HPDE6-E6E7 (cell line): ENCODE results near the gene DAPK1.

Experiments
- DNase-seq: peaks from one replicate; pipeline ENCODE4 v3.0.0; 2011; ENCODE audit warnings: missing footprints; ENCODE audit errors: extremely low spot score

The DAPK1 gene

DNA sequence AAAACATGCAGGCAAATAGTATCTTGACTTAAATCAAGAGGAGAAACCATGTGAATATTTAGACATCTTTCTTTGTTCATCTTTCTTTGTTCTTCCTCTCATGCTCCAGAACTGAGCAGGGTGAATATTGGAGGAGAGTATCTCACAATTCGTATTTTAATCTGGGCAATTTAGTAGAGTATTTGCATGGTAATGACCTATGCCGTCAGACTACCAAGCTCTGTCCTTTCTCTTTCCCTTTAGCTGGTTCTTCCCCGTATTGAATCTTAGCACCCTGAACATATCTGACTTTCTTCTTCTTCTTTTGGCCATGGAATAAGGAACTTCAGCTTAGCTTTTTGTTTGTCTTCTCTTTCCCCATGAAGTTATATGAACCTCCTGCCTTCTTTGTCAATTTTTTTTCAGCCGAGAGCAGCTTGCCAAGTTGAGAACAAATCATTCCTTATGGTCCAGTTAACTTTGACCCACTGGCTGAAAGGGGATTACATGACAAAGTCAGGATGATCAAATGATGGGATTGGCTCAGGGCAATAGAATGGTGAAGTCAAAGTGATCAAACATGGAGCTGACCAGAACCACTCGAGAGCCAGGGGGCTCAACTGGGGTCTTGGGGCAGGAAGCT, 95.8 kb downstream of the DAPK1 start:
- DNase-seq: no peak

DNA sequence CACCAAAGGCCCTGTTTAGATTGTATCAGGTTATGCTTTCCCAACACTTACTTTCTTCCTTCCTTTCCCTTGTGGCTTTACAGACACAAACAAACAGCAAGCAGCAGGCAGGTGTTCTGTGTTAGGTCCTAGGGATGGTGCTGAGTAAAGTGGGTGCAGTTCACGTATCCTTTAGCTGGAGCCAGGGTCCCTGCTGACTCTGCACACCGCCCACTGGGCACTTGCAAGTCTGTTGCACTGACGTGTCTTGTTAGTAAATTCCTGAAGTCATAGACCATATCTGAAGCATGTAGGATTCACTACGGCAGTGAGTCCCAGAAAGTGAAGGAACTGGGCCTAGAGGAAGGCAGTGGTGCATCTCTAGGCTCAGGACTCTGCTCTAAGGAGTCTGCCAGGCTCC, 96.5 kb downstream of the DAPK1 start:
- DNase-seq: no peak

DNA sequence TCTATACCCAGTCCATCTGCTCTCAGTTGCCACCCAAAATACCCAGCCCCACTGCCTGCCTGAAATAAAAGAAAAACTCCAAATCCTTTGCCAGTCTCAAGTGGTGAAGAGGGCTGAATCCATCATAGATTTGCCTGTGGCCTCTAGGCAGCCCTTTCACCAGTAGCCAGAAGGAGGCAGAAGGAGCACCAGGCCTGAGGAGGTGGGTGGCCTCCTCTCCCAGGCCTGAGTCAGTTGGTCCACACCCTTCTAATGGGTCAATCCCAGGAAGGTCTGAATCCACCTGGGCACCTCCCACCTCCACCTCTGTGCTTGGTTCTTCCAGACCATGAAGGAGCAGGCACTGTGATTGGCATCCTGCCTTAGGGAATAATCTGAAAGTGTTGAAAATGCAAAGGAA, 97.0 kb downstream of the DAPK1 start:
- no peak for DNase-seq

DNA sequence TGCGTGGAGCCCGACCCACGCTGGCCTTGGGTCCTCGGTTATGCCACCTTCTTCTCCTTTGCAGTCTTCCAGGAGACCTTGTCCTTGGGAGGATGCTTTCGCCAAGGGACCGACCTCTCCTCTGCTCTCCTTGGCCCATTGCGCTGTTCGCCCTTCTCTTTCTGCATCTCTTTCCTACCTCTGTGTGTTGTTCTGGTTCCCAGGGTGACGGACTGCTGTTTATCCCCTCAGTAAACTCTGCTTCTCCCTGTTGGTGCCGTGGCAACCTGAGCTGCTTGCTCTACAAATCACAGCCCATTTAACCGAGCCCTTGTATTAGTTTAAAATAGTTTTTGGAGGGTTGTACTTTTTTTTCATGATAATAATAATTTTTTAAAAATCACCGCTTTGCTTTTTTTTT, 97.9 kb downstream of the DAPK1 start:
- no peak for DNase-seq

DNA sequence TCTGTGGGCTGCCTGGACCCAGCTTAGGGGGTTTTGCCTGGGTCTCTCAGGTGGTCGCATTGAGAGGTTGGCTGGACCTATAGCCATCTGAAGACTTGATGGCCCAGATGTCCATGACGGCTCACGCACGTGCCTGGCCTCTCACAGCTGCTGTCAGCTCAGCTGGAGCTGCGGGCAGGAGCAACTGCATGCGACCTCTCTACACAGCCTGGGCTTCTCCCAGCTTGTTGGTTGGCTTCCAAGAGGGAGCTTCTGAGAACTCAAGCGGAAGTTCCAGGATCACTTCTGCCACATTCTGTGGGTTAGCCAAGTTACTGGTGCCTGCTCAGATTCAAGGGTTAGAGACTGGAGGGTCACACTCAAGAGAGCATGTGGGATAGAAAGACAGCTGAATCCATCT, 99.2 kb downstream of the DAPK1 start:
- no peak for DNase-seq

DNA sequence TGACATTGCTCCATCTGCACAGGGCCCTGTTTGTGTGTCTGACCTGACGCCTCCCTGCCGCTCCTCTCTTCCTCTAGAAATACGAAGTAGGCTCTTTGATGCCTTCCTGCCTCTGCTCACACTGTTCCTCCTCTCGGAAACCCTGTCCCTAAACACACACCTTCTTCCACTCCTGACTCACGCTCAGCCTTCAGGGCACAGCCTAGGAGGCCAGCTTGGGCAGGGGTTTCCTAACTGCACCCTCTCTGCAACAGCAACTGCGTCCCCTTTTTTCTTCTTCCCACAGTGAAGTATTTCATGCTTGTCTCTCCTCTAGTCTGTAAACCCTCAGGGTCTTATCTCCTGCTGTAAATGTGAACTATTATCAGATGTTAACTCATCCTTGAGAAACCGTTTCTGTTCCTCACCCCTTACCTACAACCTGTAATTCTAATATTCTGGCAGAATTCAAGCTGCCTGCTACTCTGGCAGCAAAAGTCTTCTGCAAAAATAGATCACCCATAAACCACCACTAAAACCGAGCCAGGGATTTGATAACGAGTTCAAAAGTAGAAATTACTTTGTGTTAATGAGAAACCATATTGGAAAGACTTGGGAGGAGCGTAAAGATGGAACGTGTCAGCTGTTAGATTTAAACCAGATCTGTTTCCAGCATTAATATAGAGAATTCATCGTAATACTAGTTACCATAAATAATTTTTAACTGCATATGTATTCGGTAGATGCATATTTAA, 100.2 kb downstream of the DAPK1 start:
- no peak for DNase-seq

DNA sequence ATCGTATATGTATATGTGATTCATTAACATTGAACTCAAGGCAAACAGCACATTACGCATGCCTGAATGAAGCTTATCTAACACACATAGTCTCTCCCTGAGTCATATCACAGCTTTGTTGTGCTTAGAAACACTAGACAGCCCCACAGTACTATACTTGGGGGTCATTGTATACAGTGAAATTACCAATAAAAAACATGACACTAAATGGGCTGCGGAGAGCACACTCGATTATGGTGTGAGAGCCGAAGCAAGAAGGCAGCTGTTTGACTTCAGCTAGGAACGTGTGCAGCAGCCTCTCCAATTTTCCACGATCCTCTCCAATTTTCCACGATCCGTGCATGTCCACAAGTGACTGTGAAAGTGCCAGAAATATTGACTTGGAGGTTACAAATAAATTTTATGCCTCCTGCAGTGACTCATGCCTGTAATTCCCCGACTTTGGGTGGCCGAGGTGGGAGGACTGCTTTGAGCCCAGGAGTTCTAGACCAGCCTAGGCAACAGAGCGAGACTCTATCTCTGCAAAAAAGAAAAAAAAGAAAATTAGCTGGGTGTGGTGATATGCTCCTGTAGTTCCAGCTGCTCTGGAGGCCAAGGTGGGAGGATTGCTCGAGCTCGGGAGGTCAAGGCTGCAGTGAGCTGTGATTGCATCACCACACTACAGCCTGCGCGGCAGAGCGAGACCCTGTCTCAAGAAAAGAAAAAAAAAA, 102.4 kb downstream of the DAPK1 start:
- DNase-seq: no peak

DNA sequence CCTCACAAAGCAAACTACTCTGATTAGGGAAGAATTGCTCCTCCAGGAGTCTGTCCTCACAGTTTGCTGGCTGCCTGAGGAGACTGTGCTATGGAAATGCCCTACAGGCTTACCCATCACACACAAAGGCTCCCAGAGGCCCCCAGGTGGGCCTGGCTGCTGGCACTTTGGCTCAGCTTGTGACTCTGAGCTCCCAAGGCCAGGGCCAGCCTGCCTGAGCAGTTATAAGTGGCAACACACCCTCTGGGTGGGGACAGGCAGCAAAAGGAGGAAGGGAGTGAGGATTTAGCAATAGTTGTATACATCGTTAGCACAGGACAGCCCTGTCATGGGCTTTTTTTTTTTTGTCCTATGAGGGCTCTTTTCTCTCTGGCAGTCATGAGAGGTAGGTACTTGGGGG, 103.5 kb downstream of the DAPK1 start:
- DNase-seq: no peak

DNA sequence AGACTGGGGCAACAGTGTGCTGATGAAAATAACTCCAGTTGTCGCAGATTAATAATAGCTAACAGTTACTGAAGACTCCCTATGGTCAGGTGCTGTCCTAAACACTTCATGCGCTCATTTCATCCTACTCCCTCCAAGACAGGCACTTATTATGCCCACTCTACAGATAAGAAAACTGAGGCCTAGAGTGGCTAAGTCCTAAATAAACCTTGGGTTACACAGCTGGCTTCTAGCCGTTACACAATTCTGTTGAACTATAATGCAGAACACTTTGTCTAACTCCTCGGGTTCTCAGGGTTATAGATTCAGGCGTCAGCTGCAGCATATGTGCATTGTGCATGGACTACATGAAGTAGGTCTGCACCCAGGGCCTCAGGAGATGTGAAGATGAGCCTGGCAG, 103.9 kb downstream of the DAPK1 start:
- DNase-seq: no peak

DNA sequence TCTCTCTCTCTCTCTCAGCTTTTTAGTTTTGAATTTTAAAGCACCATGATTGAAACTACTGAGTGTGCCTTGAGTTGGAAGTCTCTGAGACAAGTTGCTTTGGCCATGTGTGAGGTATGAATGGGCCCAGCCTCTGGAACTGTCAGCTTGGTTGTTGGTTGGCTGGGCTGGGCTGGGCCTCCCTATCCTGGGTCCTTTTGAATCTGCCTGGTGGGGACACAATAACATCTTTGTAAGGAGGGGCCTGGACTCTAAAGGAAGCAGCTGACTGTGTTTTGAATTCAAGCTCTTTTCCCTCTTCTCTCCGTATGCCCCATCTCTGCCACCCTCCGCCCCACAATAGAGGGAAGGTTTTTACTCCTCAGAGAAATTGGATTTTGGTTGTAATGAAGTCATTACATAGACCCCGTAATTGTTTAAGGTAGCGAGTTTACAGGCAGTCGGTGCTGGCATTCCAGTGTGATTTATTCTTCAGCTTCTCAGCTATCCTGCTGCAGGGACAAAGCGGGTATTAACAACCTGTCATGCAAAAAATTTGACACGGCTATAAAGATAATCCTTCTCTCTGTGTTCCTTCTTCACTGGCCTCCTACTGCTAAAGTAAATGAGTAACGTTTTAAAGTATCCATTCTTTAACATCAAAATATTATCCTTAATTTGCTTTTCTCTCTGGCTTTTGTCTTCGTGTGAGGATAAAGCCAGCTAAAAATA, 105.4 kb downstream of the DAPK1 start:
- no peak for DNase-seq

DNA sequence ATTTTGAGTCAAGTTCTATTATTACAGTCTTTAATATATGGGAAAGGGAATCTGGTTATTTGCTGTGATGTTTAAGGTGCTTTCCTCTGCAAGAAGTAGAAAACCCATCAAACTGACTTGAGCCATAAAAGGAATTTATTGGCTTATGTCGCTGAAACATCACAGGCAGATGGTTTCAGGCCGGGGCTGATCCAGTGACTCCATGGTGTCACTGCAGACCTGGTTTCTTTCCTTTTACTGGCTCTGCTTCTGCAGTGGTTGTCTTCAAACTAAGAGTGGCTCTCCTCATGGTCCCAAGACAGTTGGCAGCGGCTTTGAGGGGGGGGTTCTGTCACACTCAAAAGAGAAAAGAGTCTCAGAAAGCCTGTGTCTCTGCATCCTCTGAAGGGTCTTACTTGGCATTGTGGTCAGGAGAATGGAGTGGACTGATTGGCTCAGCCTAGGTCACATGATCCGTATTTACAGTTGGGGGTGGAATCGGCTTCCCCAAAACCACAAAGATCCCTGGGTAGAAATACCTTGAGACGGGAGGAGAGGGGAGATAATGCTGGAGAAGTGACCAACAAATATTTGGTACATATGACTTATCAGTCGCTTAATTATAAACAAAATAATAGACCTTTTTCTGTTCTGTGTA, 106.3 kb downstream of the DAPK1 start:
- DNase-seq: no peak

DNA sequence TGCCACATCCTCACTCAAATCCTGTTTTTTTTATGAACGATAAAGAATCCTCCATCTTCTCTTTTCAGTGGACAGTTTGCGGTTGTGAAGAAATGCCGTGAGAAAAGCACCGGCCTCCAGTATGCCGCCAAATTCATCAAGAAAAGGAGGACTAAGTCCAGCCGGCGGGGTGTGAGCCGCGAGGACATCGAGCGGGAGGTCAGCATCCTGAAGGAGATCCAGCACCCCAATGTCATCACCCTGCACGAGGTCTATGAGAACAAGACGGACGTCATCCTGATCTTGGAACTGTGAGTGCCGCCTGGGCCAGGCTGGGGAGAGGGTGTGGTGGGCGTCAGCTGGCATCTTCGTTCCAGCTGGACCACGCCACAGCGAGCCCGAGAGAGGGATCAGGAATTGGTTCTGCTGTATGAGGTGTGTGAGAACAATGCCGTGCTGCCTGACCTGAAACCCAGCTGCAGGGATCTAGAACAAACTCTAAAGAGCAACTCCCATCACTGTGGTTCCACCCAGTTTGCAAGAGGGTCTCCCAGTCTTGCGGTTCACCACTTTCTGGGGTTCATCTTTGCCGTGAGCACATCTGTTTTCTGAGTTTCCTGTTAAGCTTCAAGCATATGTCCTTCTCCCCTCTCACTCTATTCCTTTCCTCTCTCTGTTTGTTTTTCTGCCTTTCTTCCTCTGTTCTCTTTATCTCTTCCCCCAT, 107.4 kb downstream of the DAPK1 start:
- DNase-seq: no peak

DNA sequence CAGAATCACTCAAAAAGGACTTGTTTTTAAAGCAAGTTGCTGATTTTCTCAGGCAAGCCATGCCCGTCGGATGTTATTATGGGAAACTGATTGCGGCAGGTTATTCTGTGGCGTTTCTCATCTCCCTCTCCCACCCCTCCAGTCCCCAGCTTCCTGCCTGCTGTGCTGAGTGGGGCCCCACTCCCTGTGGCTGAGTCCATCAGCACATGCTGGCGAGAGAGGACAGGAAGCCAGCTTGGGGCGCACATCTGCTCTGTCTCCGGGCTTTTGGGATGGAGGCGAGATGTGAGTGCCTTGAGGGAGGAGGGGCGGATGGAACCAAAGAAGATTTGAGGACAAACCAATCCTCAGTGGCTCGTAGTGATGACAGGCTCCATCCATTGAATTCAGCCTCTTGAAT, 108.0 kb downstream of the DAPK1 start:
- no peak for DNase-seq

DNA sequence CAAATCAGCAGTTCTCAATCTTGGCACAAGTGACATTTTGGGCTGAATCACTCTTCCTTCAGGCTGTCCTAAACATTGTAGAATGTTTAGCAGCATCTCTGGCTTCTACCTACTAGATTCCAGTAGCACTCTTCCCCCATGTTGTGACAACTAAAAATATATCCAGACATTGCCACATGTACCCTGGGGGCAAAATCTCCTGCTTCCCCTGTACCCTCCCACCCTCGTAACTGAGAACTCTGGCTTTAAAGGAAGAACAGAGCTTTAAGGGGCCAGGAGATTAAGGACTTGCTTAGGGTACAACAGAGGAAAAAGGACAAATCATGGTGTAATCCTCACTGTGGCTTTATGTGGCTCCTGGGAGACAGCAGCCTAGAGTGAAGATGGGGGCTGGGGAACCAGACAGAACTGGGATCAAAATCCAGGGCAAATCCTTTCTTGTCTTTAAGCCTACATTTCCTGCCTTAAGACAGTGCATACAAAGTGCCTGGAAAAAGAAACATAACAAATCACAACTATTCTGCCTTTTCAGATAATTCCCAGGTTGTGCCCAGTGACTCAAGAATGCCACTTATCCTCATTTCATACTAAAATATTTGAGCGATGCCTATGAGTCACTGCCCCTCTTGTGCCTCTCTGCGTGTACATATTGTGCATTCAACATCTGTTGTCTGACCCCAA, 109.3 kb downstream of the DAPK1 start:
- no peak for DNase-seq

DNA sequence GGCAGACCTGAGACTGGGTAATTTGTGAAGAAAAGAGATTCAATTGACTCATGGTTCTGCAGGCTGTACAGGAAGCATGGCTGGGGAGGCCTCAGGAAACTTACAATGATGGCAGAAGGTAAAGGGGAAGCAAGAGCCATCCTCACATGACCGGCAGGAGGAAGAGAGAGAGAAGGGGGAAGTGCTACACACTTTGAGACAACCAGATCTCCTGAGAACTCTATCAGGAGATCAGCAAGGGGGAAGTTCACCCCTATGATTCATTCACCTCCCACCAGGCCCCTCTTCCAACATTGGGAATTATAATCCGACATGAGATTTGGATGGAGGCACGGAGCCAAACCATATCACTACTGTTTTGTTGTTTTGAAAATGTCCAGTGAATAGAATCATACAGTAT, 110.2 kb downstream of the DAPK1 start:
- no peak for DNase-seq

DNA sequence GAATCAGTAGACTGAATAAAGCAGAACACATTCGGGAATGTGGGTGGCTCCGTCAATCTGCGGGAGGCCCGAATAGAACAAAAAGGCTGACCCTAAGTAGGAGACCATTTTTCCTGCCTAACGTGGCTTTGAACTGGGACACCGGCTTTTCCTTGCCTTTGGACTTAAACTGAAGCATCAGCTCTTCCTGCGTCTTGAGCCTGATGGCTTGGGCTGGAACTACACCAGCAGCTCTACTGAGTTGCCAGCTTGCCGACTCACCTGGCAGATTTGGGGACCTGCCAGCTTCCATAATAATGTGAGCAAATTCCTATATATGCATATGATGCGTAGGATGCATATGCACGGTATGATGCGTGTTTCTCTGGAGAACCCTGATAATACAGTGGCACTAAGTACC, 111.3 kb downstream of the DAPK1 start:
- no peak for DNase-seq

DNA sequence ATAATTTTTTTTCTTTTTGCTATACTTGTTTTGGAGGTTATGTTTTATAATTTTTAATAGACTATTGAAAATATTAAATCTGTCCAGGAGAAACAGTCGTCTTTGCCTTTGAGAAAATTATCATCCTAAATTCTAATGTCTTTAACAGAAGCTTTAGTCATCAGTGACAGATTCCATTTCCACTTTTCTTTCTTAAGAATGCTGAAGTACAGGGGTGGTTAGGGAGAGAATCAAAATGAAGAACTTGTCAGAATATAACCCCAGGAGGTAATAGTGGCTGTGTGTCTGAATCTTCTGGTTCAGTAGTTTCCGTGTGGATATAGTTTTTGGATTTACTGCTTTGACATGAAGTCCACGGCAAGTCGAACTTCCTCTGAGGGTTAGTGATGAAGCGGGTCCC, 111.8 kb downstream of the DAPK1 start:
- DNase-seq: no peak

DNA sequence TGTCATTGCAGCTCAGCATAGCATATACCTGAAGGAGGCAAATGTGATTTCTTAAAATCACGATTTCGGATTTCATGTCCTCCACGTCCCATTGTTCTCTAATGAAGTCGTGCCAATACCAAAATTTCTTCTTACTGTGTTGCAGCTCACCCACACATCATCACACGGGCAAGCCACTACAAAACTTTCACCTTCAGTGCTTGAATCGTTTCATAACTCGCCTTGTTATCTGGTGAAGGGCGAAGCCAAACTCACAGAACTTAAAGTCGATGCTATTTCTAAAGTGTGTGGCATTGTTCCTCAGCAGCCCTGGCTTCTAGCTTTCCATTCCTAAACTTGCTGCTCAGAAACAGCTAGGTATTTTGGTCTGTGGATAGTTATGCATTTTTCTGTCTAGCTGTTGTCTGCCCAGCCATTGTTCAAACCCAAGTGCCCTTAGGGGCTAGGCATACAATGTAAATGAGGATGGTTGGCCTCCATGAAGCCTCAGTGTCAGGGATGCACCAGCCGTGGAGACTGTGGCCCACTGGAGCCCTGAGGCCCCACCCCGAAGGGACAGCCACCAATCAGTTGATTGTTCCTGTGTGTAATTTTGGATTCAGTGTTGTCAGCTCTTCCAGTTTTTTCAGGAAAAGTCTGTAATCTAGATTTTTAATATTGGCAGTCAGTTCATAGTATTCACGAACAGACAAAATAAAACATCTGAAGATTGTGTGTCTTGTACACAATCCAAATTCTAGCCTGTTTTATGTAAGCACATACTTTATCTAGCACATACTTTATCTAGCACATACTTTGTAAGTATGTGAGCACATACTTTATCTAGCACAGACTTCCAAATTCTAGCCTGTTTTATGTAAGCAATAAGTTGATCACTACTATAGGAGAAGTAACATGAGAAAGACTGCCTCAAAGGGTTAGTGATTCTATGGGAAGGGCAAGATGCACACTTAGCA, 112.8 kb downstream of the DAPK1 start:
- no peak for DNase-seq

DNA sequence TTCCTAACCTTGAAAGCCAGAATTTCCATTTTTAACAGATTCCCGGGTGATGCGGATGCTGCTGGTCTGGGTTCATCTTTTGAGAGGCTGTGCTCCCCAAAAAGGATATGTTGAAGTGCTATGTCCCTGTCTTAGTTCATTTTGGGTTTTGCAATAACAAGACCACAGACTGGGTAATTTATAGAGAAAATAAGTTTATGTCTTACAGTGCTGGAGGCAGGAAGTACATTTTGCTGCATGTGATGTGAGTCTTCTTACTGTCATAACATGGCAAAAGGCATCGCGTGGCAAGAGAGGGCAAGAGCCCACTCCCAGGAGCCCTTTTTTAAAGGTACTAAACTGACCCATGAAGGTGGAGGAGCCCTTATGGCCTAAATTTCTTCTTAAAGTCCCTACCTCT, 114.1 kb downstream of the DAPK1 start:
- no peak for DNase-seq

DNA sequence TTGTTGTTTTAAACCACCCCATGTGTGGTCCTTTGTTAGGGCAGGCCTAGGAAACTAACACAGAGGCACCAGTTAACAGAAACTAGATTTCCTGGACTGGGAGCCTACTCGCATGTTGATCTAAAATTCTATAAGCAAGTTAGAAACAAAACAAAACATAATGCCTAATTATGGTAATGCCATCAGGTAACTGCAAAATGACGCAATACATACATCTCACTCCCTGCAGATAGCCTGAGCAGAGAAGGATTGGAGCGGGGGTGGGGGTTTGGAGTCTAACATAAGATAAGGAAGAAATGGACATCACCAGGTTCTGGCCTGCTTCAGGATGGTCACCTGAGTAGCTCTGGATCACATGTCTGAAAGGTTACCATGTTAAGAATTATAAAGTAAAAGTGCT, 114.9 kb downstream of the DAPK1 start:
- DNase-seq: no peak
